Esophagus squamous epithelium (tissue), 4 donors: ENCODE results near the gene LRIT2.

ENCODE experiments used
- POLR2A ChIP-seq, 4 donors: fragments of 450-650 bp; IDR thresholded peaks; one replicate each; pipeline ENCODE4 v1.6.1; 2017; ENCODE audit warnings: antibody characterized with exemption in 4 of 4, mild to moderate bottlenecking in 4 of 4, moderate library complexity in 3 of 4
- TF ChIP-seq, protein P1 (sequence below), 6 experiments: fragments of 450-650 bp in 4 of 6; fragments of 200-600 bp in 2 of 6; sonication (generic) in 2 of 6; IDR thresholded peaks; one replicate each; pipeline ENCODE4 v1.5.1; 2016 to 2019; ENCODE audit warnings: antibody characterized with exemption in 6 of 6, mild to moderate bottlenecking in 4 of 6, moderate library complexity in 4 of 6

DNA sequence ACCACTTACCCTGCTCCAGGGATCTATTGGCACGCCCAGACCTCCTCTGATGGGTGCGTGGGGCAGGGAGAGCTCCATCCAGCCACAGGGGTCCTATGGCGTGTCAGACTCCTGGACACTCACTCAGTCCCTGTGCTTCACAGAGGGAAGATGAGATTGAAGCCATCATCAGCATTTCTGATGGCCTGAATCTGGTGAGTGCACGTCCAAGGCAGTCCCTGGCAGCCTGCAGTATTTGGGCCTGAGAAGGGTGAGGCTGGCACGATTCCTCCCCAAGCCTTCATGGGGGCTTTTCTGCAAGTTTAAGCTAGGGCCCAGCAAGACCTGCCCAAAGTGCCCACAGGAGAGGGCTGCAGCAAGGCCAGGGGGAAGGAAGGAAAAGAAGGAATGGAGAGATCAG, 27.7 kb downstream of the LRIT2 start:
- TF ChIP-seq, protein P1, sequence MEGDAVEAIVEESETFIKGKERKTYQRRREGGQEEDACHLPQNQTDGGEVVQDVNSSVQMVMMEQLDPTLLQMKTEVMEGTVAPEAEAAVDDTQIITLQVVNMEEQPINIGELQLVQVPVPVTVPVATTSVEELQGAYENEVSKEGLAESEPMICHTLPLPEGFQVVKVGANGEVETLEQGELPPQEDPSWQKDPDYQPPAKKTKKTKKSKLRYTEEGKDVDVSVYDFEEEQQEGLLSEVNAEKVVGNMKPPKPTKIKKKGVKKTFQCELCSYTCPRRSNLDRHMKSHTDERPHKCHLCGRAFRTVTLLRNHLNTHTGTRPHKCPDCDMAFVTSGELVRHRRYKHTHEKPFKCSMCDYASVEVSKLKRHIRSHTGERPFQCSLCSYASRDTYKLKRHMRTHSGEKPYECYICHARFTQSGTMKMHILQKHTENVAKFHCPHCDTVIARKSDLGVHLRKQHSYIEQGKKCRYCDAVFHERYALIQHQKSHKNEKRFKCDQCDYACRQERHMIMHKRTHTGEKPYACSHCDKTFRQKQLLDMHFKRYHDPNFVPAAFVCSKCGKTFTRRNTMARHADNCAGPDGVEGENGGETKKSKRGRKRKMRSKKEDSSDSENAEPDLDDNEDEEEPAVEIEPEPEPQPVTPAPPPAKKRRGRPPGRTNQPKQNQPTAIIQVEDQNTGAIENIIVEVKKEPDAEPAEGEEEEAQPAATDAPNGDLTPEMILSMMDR (IDR thresholded peaks at IDR 0.05), result no peak
- no peak for TF ChIP-seq POLR2A (IDR thresholded peaks at IDR 0.05)
